Prostate gland (tissue), 2 donors: ENCODE results near the gene GALNT2.

ENCODE experiments used
- CTCF ChIP-seq, 4 experiments: fragments of 200-600 bp in 2 of 4; fragments of 450-650 bp in 2 of 4; sonication (generic) in 2 of 4; IDR thresholded peaks; 1 replicate in 3 of 4; 2 replicates in 1 of 4; pipeline ENCODE4 v1.5.1; 2016 to 2019; ENCODE audit warnings: antibody characterized with exemption in 4 of 4, mild to moderate bottlenecking in 2 of 4, moderate library complexity in 2 of 4
- POLR2A ChIP-seq: fragments of 450-650 bp; IDR thresholded peaks from one replicate; pipeline ENCODE4 v1.6.1; 2016; ENCODE audit warnings: antibody characterized with exemption, mild to moderate bottlenecking

GRCh38 chr1:230261928-230262650 is 195.1 kb downstream of the GALNT2 start:
- no peak for TF ChIP-seq CTCF (IDR thresholded peaks at IDR 0.05)
- no peak for TF ChIP-seq POLR2A
